HG02885 (cell line): ENCODE data around the gene ARNT2.
"Not testable (repeated sequence)": the region's sequence is repeated elsewhere in the genome, so short reads cannot be mapped to it uniquely, and the experiment has no call there.

Experiments used
- ATAC-seq: cut with Tn5 transposase; IDR thresholded peaks from one replicate; pipeline ENCODE4 v1.9.1; 2021; ENCODE audit warnings: mild to moderate bottlenecking; ENCODE audit not compliant: unreplicated experiment, poor library complexity

The ARNT2 gene

DNA sequence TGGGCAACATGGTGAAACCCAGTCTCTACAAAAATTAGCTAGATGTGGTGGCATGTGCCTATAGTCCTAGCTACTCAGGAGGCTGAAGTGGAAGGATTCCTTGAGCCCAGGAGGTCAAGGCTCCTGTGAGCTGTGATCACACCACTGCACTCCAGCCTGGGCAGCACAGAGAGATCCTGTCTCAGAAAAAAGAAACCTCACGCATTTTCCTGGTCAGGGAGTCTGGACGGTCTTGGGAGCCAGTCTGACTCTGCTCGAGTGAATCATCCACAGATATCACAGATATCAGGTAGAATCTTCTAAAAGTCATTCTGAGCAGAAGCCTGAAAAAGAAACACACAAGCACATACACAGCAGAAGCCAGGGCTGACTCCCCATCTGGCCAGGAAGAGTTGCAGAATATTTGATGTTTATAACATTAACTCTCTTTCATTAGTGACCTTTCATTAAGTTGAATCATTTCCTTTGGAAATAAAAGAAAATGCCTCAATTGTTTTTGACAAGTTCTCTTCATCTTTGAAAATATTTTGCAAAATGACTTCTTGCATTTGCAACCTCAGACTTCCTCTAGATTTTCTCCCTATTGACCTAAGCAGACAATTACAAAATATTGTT lies 234.5 kb downstream of the ARNT2 start:
- no peak for ATAC-seq

DNA sequence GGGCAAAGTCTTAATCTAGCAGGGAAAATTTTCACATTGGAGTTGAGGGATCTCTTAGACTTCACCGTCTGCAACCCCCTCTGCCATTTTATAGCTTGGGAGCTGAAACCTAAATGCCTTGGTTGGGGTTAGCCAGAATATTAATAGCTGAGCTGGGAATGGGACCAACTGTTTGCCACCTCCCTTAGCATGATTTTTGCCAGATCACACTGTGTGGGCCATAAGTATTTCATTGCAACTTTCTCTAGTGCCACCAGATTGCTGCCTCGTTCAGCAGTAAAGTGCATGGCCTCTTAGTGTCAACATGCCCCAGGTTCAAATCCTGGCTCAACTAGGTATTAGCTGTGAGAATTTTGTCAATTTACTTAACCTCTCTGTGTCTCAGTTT lies 235.0 kb downstream of the ARNT2 start:
- ATAC-seq = no peak

DNA sequence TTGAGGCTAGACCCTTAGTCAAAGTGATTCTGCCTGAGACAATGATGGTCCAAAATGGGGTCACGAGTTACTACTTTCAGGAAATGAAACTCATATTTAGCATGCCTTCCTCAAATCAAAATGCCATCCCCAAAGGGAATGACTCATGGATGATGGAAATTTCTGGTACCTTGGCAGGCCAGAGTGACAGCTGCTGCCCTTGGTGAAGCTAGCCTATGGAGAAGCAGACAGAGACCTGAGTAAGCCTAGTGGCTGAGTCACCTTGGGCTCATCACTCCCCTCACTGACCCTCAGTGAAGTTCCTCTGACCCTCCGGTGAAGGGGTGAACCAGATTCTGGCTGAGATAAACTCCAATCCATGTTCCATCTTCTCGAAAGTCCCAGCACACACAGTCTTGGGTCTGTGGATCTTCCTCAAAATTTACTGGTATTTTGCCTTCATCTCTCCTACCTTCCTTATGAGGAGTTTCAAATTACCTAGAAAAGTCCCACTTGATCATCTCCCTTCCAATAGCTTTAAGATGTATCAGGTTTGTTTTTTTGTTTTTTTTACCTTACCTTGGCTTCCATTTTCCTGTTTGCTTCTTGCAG lies 236.4 kb downstream of the ARNT2 start:
- ATAC-seq = no peak

DNA sequence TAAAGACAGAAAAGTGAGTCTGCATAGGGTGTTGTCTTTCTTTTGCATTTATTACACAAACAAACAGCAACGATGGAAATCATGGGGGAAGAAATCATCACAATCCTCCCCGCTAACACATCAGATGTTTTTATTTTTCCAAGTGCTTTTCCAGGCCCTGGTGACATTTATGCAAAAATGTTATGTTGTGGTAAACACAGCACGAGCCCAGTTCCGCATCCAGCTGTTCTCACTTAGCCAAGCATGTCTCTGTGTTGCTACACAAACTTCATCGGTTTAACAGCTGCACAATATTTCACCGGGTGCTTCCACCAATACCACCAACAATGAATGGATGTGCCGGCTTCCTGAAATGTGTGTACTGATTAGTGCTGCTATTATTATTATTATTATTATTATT lies 237.2 kb downstream of the ARNT2 start:
- ATAC-seq = no peak

DNA sequence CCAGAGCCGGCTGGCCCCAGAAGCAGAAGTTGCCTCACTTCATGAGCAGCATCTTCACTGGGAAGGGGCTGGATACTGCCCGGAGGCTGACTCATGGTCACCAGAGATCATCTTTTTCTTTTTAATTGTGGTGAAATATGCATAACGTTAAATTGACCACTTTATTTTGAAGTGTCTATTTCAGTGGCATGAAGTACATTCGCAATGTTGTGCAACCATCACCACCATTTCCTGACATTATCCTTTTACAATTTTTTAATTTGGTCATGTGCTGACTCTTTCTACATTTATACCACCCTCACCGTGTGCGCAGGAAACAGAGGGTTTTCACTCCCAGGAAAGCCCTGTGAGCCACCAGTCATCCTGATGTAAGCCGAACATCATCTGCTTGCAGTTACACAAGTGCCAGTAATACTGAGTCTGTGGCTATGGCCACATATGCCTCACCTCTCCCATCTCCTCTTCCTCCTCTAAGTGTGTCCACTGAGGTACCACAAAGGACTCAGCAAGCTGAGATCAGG lies 239.3 kb downstream of the ARNT2 start:
- no peak for ATAC-seq

DNA sequence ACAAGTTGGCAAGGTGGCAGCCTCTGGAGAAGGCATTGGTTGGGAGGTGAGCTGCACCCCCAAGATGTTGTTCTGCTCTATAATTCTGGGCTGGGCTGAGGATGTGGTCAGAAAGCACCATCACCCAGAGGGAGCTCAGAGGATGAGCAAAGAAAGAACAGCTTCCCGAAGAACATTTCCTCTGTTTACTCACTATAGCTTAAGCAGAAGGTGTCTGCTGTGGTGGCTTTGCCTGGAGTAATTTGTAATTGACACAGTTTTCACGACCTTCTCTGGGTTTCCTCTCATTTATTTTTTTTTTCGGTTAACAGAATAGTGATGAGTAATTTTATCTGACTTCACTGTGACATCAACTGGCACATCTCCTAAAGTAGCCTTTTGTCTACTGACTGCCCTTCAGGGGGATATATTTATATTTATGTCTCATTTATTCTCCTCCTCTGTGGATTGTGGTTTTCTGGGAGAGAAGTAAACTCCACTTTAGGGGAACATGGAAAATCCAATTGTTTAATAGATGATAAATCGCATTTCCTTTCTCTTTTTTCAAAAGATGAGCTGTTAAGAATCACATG lies 241.4 kb downstream of the ARNT2 start:
- no peak for ATAC-seq

DNA sequence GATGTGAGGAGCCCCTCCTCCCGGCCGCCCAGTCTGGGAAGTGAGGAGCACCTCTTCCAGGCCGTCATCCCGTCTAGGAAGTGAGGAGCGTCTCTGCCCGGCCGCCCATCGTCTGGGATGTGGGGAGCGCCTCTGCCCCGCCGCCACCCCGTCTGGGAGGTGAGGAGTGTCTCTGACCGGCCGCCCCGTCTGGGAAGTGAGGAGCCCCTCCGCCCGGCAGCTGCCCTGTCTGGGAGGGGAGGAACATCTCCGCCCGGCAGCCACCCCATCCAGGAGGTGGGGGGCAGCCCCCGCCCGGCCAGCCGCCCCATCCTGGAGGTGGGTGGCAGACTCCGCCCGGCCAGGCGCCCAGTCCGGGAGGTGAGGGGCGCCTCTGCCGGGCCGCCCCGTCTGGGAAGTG lies 243.2 kb downstream of the ARNT2 start:
- ATAC-seq = not testable (repeated sequence)
